ENCODE results near the gene STYX.

DNA sequence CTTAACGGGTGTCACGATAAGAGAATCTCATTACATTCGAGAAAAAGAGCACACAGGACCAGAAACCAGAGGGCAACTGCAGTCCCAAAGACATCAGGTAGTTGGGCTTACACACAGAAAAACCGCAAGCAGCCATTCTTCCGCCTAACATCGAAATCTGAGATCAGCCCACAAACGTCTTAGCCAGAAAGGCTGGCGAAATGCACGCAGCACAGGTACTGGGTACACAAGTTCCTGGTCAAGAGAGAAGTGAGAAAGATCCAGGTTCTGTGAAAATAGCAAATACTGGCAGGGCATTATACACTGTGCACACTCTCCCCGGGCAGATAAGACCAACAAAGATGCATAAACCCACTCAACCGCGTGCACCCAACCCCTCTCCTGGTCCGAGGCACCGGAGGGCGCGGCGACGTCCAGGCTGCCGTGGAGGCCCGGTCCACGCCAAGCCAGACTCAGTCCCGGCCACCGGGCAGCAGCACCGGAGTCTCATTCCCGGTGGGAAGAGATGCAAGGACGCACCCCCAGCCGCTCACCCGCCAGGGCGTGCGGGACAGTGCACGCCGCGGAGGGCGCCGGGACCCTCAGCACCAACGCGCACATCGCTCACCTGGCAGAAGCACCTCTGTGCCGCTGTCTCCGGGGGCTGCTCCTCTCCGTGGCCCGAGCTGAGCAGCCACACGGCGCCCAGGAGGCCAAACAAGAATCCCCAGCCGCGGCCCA lies 35.0 kb upstream of the STYX start:
- TF ChIP-seq, protein P1, sequence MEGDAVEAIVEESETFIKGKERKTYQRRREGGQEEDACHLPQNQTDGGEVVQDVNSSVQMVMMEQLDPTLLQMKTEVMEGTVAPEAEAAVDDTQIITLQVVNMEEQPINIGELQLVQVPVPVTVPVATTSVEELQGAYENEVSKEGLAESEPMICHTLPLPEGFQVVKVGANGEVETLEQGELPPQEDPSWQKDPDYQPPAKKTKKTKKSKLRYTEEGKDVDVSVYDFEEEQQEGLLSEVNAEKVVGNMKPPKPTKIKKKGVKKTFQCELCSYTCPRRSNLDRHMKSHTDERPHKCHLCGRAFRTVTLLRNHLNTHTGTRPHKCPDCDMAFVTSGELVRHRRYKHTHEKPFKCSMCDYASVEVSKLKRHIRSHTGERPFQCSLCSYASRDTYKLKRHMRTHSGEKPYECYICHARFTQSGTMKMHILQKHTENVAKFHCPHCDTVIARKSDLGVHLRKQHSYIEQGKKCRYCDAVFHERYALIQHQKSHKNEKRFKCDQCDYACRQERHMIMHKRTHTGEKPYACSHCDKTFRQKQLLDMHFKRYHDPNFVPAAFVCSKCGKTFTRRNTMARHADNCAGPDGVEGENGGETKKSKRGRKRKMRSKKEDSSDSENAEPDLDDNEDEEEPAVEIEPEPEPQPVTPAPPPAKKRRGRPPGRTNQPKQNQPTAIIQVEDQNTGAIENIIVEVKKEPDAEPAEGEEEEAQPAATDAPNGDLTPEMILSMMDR (IDR thresholded peaks at IDR 0.05): no peak
- no peak for TF ChIP-seq POLR2A (IDR thresholded peaks at IDR 0.05)
